OCI-LY7 (cell line): ENCODE results near the gene RAB7A. TPM values are rescaled to one million over a fixed set of nuclear protein-coding genes. Genes with fewer than 3 reads are reported as not detected.
"Not testable (repeated sequence)": the region's sequence is repeated elsewhere in the genome, so short reads cannot be mapped to it uniquely, and the experiment has no call there.

Experiments used
- BruUV-seq: library from RNA; stranded (reverse); fragments of 400-500 nt; replicated peaks from 2 replicates; lab custom pipeline; 2021; lab: Mats Ljungman, UMichigan
- CTCF ChIA-PET: fragments of 300-600 bp; sonication (Branson Sonifier 250); formaldehyde crosslinking; loops from one replicate; lab custom pipeline; 2022; ENCODE audit warnings: antibody characterized with exemption; ENCODE audit not compliant: unreplicated experiment; lab: Charles Lee
- POLR2A ChIA-PET: fragments of 300-600 bp; sonication (Branson Sonifier 250); formaldehyde crosslinking; loops from one replicate; lab custom pipeline; 2022; ENCODE audit warnings: antibody characterized with exemption; lab: Charles Lee
- DNase-seq: peaks from one replicate; pipeline ENCODE4 v3.0.0-alpha.2; 2015; ENCODE audit warnings: low spot score
- H2AFZ ChIP-seq: fragments of 200-600 bp; sonication (generic), shearing (Covaris generic); 2 replicates; pipeline ENCODE4 v1.6.1; 2014; ENCODE audit warnings: mild to moderate bottlenecking, antibody characterized with exemption, low read length, moderate library complexity
- H3K27ac ChIP-seq: fragments of 200-600 bp; sonication (generic); 2 replicates; pipeline ENCODE4 v1.5.1; 2014; ENCODE audit warnings: mixed run types, low read depth, mild to moderate bottlenecking, moderate library complexity, low read length, inconsistent platforms; ENCODE audit not compliant: poor library complexity, severe bottlenecking
- H3K36me3 ChIP-seq: fragments of 200-600 bp; sonication (generic); 2 replicates; pipeline ENCODE4 v1.6.1; 2014; ENCODE audit warnings: mild to moderate bottlenecking, antibody characterized with exemption, low read length, moderate library complexity, mixed read lengths; ENCODE audit not compliant: insufficient read depth
- H3K4me1 ChIP-seq: fragments of 200-600 bp; sonication (generic); 2 replicates; pipeline ENCODE4 v1.5.1; 2014; ENCODE audit warnings: mild to moderate bottlenecking, low read length; ENCODE audit not compliant: insufficient read depth, poor library complexity, severe bottlenecking
- H3K4me2 ChIP-seq: fragments of 200-600 bp; sonication (generic); 2 replicates; pipeline ENCODE4 v1.6.1; 2014; ENCODE audit warnings: mild to moderate bottlenecking, low read length
- H3K4me3 ChIP-seq: fragments of 200-600 bp; sonication (generic); 2 replicates; pipeline ENCODE4 v1.5.1; 2014; ENCODE audit warnings: mild to moderate bottlenecking, low read depth, low read length; ENCODE audit not compliant: poor library complexity, severe bottlenecking
- H3K79me2 ChIP-seq: fragments of 200-600 bp; sonication (generic); 2 replicates; pipeline ENCODE4 v1.6.1; 2016; ENCODE audit warnings: low read depth, mild to moderate bottlenecking, low read length, moderate library complexity, mixed read lengths; ENCODE audit not compliant: insufficient read depth
- H3K9me2 ChIP-seq: fragments of 200-600 bp; sonication (generic); 2 replicates; pipeline ENCODE4 v1.6.1; 2016; ENCODE audit warnings: mild to moderate bottlenecking, low read length, mixed read lengths; ENCODE audit not compliant: insufficient read depth
- H3K9me3 ChIP-seq: fragments of 200-600 bp; sonication (generic); 2 replicates; pipeline ENCODE4 v1.6.1; 2014; ENCODE audit warnings: mild to moderate bottlenecking, mixed run types, low read length, mixed read lengths
- H4K20me1 ChIP-seq: fragments of 200-600 bp; sonication (generic); 2 replicates; pipeline ENCODE4 v1.6.1; 2014; ENCODE audit warnings: mild to moderate bottlenecking, antibody characterized with exemption, low read length, moderate library complexity, mixed read lengths; ENCODE audit not compliant: insufficient read depth
- CTCF ChIP-seq: fragments of 200-600 bp; sonication (generic); conservative IDR thresholded peaks from 2 replicates; pipeline ENCODE4 v1.5.1; 2014; ENCODE audit warnings: mild to moderate bottlenecking, antibody characterized with exemption, low read length, moderate library complexity, mixed read lengths
- EZH2phosphoT487 ChIP-seq: fragments of 200-600 bp; sonication (generic); IDR thresholded peaks from 2 replicates; pipeline ENCODE4 v1.6.1; 2018; ENCODE audit warnings: low read depth, borderline replicate concordance, mild to moderate bottlenecking, mixed run types, antibody characterized with exemption, low read length, moderate library complexity, mixed read lengths
- intact Hi-C: fragments of 100-400 bp; cut with micrococcal nuclease; formaldehyde crosslinking; loops from one replicate; pipeline ENCODE4 v1.10.0; 2022; ENCODE audit not compliant: unreplicated experiment
- total RNA-seq, 2 experiments: library from RNA; depleted of rRNA in 1 of 2; stranded (reverse); fragments of >200 nt in 1 of 2; shearing (Covaris generic) in 1 of 2; gene quantifications; 2 replicates each; pipeline ENCODE4 v1.2.3, GENCODE V29; 2014 to 2022

Gene RAB7A
- total RNA-seq, 2 experiments from 2014 or later = 24.5 to 143 TPM

GRCh38 chr3:128830762-128831161 is 104.8 kb downstream of the RAB7A start:
- intact Hi-C loops, H3K4me3 ChIP-seq, BruUV-seq, H3K4me1 ChIP-seq, H3K27ac ChIP-seq, H3K4me2 ChIP-seq, CTCF ChIA-PET, H2AFZ ChIP-seq, POLR2A ChIA-PET, H4K20me1 ChIP-seq, H3K9me2 ChIP-seq, DNase-seq, H3K9me3 ChIP-seq, H3K36me3 ChIP-seq, H3K79me2 ChIP-seq: not testable (repeated sequence)

GRCh38 chr3:128832979-128833378 is 107.0 kb downstream of the RAB7A start:
- H3K4me1 ChIP-seq, H3K4me3 ChIP-seq, H3K27ac ChIP-seq, H3K79me2 ChIP-seq, POLR2A ChIA-PET, BruUV-seq, H2AFZ ChIP-seq, H3K9me2 ChIP-seq, CTCF ChIA-PET, H3K9me3 ChIP-seq, H4K20me1 ChIP-seq, intact Hi-C loops, H3K4me2 ChIP-seq, DNase-seq, H3K36me3 ChIP-seq: not testable (repeated sequence)

- BruUV-seq = no TSS peak
- H3K79me2 ChIP-seq = no peaks in the 10 kb centered on the region
- no peak for DNase-seq
- ChIA-PET CTCF (no interaction called here), POLR2A (interaction anchor here (1.2 kb wide), 1 partner anchor 11 kb away, joined by 3 read pairs; no protein-coding TSS in a partner anchor)
- no peak overlapping the region for H3K4me3 ChIP-seq
- no peak overlapping the region for H3K4me2 ChIP-seq
- no peaks in the 10 kb centered on the region for H4K20me1 ChIP-seq
- H3K9me3 ChIP-seq = no peaks in the 10 kb centered on the region
- no peaks in the 10 kb centered on the region for H3K36me3 ChIP-seq
- intact Hi-C loops = no loop called here
- no peak overlapping the region for H2AFZ ChIP-seq
- no peaks in the 10 kb centered on the region for H3K9me2 ChIP-seq
- H3K4me1 ChIP-seq = no peaks in the 10 kb centered on the region
- TF ChIP-seq EZH2phosphoT487 (no peak), CTCF (no peak)
- no peak overlapping the region for H3K27ac ChIP-seq
Measured at GRCh38 chr3:128835096-128835495, 109.1 kb downstream of the RAB7A start.
